Testis (tissue), 3 donors: ENCODE data around the gene PCDHGC5. TPM values are rescaled to one million over a fixed set of nuclear protein-coding genes. Genes with fewer than 3 reads are reported as not detected.

ENCODE experiments used
- polyA plus RNA-seq: library from polyadenylated mRNA; stranded (reverse); fragments of 350-450 nt; fragmentation: Illumina TruSeq; extraction: RNeasy Lipid Tissue Mini Kit (QIAGEN cat#74804); gene quantifications from one replicate; pipeline ENCODE4 v1.2.3, GENCODE V29; 2014; ENCODE audit warnings: low read depth, low replicate concordance; ENCODE audit not compliant: insufficient read depth
- total RNA-seq, 2 donors: library from RNA; depleted of rRNA; stranded (reverse); fragments of >200 nt; gene quantifications; one replicate each; pipeline ENCODE4 v1.2.3, GENCODE V29; 2016

PCDHGC5 gene
- total and polyA plus RNA-seq, 3 donors from 2014 or later: 0.50 to 5.4 (median 4.9) TPM

Other genes starting within 250 kb of the PCDHGC5 start
- gene PCDHB15, start 243.7 kb upstream of the PCDHGC5 start, total RNA-seq: 10 to 100 TPM; 22.1 to 27.6 TPM
- 10.3 TPM for gene PCDHB15, start 243.7 kb upstream of the PCDHGC5 start, polyA plus RNA-seq
- gene SLC25A2, start 185.0 kb upstream of the PCDHGC5 start, total RNA-seq: 1 to 10 TPM; 4.0 to 4.4 TPM
- gene SLC25A2, start 185.0 kb upstream of the PCDHGC5 start, polyA plus RNA-seq: 15.9 TPM
- 100 to 1,000 TPM; 112 to 131 TPM for gene TAF7, start 168.3 kb upstream of the PCDHGC5 start, total RNA-seq
- 137 TPM for gene TAF7, start 168.3 kb upstream of the PCDHGC5 start, polyA plus RNA-seq
- gene PCDHGA1, start 158.6 kb upstream of the PCDHGC5 start, total RNA-seq: 10 to 100 TPM in 1 of 2 donors, 1 to 10 TPM in 1; 8.7 to 13.1 TPM
- gene PCDHGA1, start 158.6 kb upstream of the PCDHGC5 start, polyA plus RNA-seq: 1.6 TPM
- 10 to 100 TPM; 19.4 to 31.0 TPM for gene PCDHGA2, start 150.3 kb upstream of the PCDHGC5 start, total RNA-seq
- 5.6 TPM for gene PCDHGA2, start 150.3 kb upstream of the PCDHGC5 start, polyA plus RNA-seq
- gene PCDHGA3, start 145.3 kb upstream of the PCDHGC5 start, total RNA-seq: 10 to 100 TPM; 19.3 to 31.8 TPM
- 4.4 TPM for gene PCDHGA3, start 145.3 kb upstream of the PCDHGC5 start, polyA plus RNA-seq
- gene PCDHGB1, start 139.0 kb upstream of the PCDHGC5 start, total RNA-seq: 10 to 100 TPM; 12.5 to 16.4 TPM
- gene PCDHGB1, start 139.0 kb upstream of the PCDHGC5 start, polyA plus RNA-seq: 0.92 TPM
- gene PCDHGA4, start 134.1 kb upstream of the PCDHGC5 start, total RNA-seq: 10 to 100 TPM; 14.2 to 21.0 TPM
- 1.9 TPM for gene PCDHGA4, start 134.1 kb upstream of the PCDHGC5 start, polyA plus RNA-seq
- 10 to 100 TPM; 16.6 to 20.4 TPM for gene PCDHGB2, start 129.1 kb upstream of the PCDHGC5 start, total RNA-seq
- 1.5 TPM for gene PCDHGB2, start 129.1 kb upstream of the PCDHGC5 start, polyA plus RNA-seq
- 10 to 100 TPM in 1 of 2 donors, 1 to 10 TPM in 1; 9.4 to 12.2 TPM for gene PCDHGA5, start 124.9 kb upstream of the PCDHGC5 start, total RNA-seq
- 1.5 TPM for gene PCDHGA5, start 124.9 kb upstream of the PCDHGC5 start, polyA plus RNA-seq
- gene PCDHGB3, start 118.8 kb upstream of the PCDHGC5 start, total RNA-seq: 10 to 100 TPM; 11.3 to 17.1 TPM
- gene PCDHGB3, start 118.8 kb upstream of the PCDHGC5 start, polyA plus RNA-seq: 0.74 TPM
- gene PCDHGA6, start 115.2 kb upstream of the PCDHGC5 start, total RNA-seq: 10 to 100 TPM in 1 of 2 donors, 1 to 10 TPM in 1; 9.7 to 13.4 TPM
- 1.8 TPM for gene PCDHGA6, start 115.2 kb upstream of the PCDHGC5 start, polyA plus RNA-seq
- gene PCDHGA7, start 106.3 kb upstream of the PCDHGC5 start, total RNA-seq: 10 to 100 TPM; 11.1 to 12.7 TPM
- 1.6 TPM for gene PCDHGA7, start 106.3 kb upstream of the PCDHGC5 start, polyA plus RNA-seq
- gene PCDHGB4, start 101.4 kb upstream of the PCDHGC5 start, total RNA-seq: 10 to 100 TPM; 11.3 to 13.3 TPM
- 1.0 TPM for gene PCDHGB4, start 101.4 kb upstream of the PCDHGC5 start, polyA plus RNA-seq
- 1 to 10 TPM; 8.2 TPM for gene PCDHGA8, start 96.4 kb upstream of the PCDHGC5 start, total RNA-seq
- 0.15 TPM for gene PCDHGA8, start 96.4 kb upstream of the PCDHGC5 start, polyA plus RNA-seq
- 10 to 100 TPM; 28.3 to 36.4 TPM for gene PCDHGB5, start 91.1 kb upstream of the PCDHGC5 start, total RNA-seq
- gene PCDHGB5, start 91.1 kb upstream of the PCDHGC5 start, polyA plus RNA-seq: 4.5 TPM
- 10 to 100 TPM; 13.0 to 13.1 TPM for gene PCDHGA9, start 86.3 kb upstream of the PCDHGC5 start, total RNA-seq
- gene PCDHGA9, start 86.3 kb upstream of the PCDHGC5 start, polyA plus RNA-seq: 1.1 TPM
- gene PCDHGB6, start 81.1 kb upstream of the PCDHGC5 start, total RNA-seq: 10 to 100 TPM in 1 of 2 donors, 1 to 10 TPM in 1; 9.9 to 12.6 TPM
- 2.1 TPM for gene PCDHGB6, start 81.1 kb upstream of the PCDHGC5 start, polyA plus RNA-seq
- 10 to 100 TPM; 11.3 to 11.7 TPM for gene PCDHGA10, start 76.1 kb upstream of the PCDHGC5 start, total RNA-seq
- 1.2 TPM for gene PCDHGA10, start 76.1 kb upstream of the PCDHGC5 start, polyA plus RNA-seq
- gene PCDHGB7, start 71.4 kb upstream of the PCDHGC5 start, total RNA-seq: 10 to 100 TPM; 15.3 to 18.1 TPM
- gene PCDHGB7, start 71.4 kb upstream of the PCDHGC5 start, polyA plus RNA-seq: 6.6 TPM
- 1 to 10 TPM; 8.4 to 9.1 TPM for gene PCDHGA11, start 68.0 kb upstream of the PCDHGC5 start, total RNA-seq
- gene PCDHGA11, start 68.0 kb upstream of the PCDHGC5 start, polyA plus RNA-seq: 0.83 TPM
- gene PCDHGA12, start 58.6 kb upstream of the PCDHGC5 start, total RNA-seq: 10 to 100 TPM; 10.3 to 11.3 TPM
- 2.7 TPM for gene PCDHGA12, start 58.6 kb upstream of the PCDHGC5 start, polyA plus RNA-seq
- 10 to 100 TPM; 14.5 to 29.4 TPM for gene PCDHGC3, start 13.1 kb upstream of the PCDHGC5 start, total RNA-seq
- gene PCDHGC3, start 13.1 kb upstream of the PCDHGC5 start, polyA plus RNA-seq: 61.1 TPM
- gene PCDHGC4, start 4.1 kb upstream of the PCDHGC5 start, total RNA-seq: 1 to 10 TPM; 6.1 TPM
- 0.57 TPM for gene PCDHGC4, start 4.1 kb upstream of the PCDHGC5 start, polyA plus RNA-seq
- 10 to 100 TPM; 53.7 to 58.2 TPM for gene DIAPH1, start 129.9 kb downstream of the PCDHGC5 start, total RNA-seq
- 77.5 TPM for gene DIAPH1, start 129.9 kb downstream of the PCDHGC5 start, polyA plus RNA-seq
- gene HDAC3, start 147.8 kb downstream of the PCDHGC5 start, total RNA-seq: 10 to 100 TPM; 63.9 to 76.5 TPM
- gene HDAC3, start 147.8 kb downstream of the PCDHGC5 start, polyA plus RNA-seq: 57.3 TPM
- 10 to 100 TPM; 11.3 to 17.0 TPM for gene RELL2, start 147.9 kb downstream of the PCDHGC5 start, total RNA-seq
- gene RELL2, start 147.9 kb downstream of the PCDHGC5 start, polyA plus RNA-seq: 8.6 TPM
- 10 to 100 TPM; 19.3 to 21.3 TPM for gene FCHSD1, start 162.3 kb downstream of the PCDHGC5 start, total RNA-seq
- gene FCHSD1, start 162.3 kb downstream of the PCDHGC5 start, polyA plus RNA-seq: 12.9 TPM
- 1 to 10 TPM; 4.0 to 4.1 TPM for gene ARAP3, start 193.1 kb downstream of the PCDHGC5 start, total RNA-seq
- 4.8 TPM for gene ARAP3, start 193.1 kb downstream of the PCDHGC5 start, polyA plus RNA-seq